IPS DF 19.7 (cell line): ENCODE results near the gene RBP7.
A peak's percentile ranks its signal among the peaks of the same experiment; 100 is the strongest.
"Not testable (repeated sequence)": the region's sequence is repeated elsewhere in the genome, so short reads cannot be mapped to it uniquely, and the experiment has no call there.

Experiments
- DNase-seq: peaks from one replicate; pipeline ENCODE4 v3.0.0-alpha.2; 2013; ENCODE audit warnings: low read depth, low spot score

The RBP7 gene

DNA sequence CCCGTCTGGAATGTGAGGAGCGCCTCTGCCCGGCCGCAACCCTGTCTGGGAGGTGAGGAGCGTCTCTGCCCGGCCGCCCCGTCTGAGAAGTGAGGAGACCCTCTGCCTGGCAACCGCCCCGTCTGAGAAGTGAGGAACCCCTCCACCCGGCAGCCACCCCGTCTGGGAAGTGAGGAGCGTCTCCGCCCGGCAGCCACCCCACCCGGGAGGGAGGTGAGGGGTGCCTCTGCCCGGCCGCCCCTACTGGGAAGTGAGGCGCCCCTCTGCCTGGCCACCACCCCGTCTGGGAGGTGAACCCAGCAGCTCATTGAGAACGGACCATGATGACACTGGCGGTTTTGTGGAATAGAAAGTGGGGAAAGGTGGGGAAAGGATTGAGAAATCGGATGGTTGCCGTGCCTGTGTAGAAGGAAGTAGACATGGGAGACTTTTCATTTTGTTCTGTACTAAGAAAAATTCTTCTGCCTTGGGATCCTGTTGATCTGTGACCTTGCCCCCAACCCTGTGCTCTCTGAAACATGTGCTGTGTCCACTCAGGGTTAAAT, 32.0 kb downstream of the RBP7 start:
- DNase-seq, result not testable (repeated sequence)

DNA sequence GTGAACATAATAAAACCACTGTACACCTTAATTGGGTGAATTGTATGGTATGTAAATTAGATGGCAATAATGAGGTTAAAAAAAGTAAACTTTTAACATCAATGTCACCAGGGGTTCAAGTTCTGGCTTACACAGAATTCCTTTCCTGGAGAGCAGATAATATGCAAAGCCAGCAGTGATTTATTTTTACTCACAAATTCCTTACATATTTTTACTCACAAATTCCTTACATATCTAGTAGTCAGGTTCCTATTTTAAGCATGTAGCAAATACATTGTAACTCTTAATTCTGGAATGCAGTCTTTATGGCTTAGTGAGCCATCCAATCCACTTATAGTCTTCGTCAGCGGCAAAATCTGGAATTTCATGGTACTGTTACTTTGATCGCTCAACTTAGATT, 34.4 kb downstream of the RBP7 start:
- DNase-seq, result no peak

DNA sequence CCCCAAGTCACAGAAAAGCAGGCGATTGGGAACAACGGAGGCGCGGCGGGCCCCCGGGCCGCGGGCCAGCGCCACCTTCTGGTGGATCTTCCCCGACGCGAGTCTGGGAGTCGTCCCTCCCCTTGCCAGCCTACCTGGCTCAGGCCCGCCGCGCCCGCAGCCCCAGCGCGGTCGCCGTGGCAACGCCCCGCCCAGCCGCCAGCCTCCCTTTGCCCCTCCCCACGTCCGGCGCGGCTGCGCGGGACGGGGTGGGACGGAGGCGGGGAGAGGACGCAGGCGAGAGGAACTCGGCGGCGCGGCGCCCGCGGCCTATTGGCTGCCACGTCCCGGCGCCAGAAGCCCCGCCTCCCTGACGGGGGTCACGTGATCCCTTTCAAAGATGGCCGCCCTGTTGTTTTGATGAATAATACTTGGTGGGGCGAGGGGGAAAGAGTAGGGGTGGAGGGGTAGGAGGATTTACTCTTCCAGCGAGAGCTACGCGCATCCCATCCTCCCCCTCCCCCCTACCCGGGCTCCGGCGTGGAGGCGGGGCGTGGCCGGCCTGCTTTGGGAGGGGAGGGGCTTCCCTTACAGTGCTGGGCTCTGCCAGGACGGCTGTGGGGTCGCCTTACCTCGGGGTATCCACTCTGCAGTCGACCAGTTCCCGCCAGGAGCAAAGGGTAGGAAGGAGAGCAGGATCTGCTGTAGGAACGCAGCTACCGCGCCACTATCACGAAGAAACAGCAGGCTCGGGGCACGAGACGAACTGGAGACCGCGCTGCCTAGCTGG, 35.7 kb downstream of the RBP7 start, which contains the start of gene UBE4B:
Gene UBE4B (plus strand): TSS at position 369 of the 769 bp plus-strand sequence. CDS start 713 bp downstream, outside the sequence.
- peak; percentile 88 for DNase-seq

DNA sequence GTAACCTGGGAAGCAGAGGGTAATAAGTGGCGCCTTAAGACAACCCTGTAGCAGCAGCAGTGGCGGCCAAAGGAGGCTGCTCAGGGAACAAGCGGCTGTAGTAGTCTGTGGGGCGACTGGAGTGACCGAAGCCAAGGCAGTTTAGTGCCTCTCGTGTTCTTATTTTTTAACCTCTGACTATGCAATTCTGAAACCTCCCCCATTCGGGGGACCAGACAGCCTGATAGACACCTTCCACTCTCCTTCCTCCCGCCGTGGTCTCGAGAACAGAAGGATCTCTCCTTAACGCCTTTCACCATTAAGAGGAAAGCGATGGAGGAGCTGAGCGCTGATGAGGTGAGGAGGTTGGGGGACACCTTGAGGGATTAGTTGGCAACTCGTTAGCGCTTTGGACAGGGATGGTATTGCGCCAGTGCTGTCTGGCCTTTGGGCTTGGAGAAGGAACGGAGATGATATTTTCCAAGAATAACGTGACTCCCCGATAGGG, 36.4 kb downstream of the RBP7 start:
- DNase-seq, result no peak

DNA sequence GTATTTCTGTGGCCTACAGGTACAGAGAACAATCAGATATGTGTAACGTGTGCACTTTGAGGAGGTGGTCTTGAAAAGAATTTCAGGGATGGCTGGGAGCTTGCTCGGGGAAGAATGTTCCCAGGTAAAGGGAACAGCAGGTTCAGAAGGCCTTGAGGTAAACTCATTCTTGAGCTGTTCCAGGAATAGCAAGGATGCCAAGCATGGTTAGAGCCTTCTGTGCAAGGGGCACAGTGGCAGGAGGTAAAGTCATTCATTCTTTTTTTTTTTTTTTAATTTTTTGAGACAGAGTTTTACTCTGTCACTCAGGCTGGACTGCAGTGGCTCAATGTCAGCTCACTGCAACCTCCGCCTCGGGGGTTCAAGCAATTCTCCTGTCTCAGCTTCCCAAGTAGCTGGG, 45.7 kb downstream of the RBP7 start:
- DNase-seq, result no peak

DNA sequence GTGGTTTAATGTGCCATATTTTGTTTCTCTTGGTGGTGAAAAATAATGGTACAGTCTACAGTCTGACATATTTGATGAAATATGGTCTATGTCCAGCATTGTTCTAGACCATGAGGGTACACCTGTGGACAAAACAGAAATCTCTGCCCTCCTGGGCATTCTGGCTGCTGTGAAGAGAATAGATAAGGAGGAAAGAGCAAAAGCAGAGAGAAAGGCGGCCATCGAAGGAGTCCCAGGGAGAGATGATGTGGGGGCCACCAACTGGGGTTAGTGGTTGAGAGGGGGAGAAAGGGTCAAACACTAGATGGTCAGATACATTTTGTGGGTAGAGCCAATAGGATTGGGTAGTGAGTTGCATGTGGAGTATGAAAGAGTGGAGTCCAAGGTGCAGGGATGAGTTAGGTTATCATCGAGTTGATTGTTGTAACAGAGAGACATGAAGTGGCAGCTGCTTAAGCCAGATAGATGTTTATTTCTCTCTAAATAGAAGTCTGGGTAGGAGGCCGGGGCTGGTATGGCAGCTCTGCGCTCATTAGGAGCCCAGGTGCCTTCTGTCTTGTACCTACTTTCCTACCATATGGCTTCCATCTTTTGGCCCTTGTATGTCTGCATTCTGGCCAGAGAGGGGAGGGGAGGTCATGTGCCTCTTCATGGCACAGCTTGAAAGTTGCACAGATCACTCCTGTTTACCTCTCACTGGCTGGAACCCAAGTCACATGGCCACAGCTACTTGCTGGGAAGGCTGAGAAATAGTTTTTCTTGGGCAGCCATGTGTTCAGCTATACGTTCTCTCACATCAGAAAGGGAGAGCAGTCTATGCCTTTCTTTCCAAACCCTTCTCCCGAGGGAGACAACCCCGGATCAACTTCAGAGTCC, 48.7 kb downstream of the RBP7 start:
- DNase-seq, result no peak

DNA sequence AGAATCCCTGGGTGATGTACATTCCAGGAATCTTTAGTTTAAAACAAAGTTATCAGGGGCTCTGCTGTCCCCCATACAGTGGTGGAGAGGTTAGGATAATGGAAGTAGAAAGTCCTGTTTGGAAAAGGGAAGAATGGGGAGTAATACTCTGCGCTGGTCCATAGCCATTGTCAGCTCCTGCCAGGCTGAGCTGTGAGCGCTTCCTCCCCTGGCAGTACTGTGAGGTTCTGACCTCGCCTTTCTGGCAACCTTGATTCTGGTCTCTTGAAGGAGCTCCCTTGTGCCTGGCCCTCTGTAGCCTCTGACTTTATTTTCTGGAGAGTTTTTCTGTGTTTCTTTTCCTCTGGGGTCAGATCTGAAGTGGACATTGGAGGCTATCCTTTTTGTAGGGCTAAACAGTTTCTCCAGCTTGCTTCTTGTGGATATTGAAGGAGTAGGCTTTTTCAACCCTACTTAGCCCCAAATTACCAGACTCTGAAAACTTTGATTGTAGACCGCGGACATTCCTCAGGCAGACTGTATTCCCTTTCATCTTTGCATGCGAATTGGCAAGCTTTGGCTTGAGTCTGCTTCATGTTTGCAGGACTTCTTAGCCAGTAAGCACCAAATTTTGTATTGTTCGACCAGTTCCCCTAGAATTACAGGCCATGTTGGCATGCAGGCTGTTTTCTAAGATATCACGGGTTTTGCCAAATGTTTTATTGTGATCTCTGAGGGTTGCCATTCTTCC, 49.5 kb downstream of the RBP7 start:
- DNase-seq, result no peak

DNA sequence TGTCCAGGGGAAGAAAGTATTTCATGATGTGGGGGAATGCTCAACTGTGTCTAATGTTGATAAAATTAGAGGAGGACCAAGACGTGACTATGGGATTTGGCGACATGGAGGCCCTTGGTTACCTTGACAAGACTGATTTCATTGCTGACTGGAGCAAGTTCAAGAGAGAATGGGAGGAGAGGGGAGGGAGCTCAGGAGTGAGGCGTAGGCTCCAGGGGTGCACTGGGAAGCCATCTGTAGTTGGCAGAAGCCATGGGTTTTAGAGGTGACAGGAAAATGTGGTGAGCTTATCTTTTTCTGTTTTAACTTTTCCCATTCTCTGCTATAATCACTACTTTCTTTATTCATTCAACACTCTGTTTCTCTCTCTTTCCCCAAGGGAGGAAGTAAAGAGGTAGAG, 51.6 kb downstream of the RBP7 start:
- DNase-seq, result no peak

DNA sequence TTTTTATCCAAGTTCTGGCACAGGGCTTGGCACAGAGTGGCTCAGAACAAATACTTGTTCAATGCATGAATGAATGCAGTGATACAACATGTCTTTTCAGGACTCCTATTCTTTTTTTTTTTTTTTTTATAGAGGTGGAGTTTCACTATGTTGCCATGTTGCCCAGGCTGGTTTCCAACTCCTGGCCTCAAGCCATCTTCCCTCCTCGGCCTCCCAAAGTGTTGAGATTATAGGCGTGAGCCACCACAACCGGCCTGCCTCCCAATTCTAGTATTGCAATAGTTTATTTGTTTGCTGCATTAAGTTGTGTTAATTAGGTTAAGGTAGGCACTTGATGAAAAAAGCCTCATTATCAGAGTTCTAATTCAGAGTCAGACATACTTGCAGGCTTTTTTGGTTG, 53.6 kb downstream of the RBP7 start:
- no peak for DNase-seq

DNA sequence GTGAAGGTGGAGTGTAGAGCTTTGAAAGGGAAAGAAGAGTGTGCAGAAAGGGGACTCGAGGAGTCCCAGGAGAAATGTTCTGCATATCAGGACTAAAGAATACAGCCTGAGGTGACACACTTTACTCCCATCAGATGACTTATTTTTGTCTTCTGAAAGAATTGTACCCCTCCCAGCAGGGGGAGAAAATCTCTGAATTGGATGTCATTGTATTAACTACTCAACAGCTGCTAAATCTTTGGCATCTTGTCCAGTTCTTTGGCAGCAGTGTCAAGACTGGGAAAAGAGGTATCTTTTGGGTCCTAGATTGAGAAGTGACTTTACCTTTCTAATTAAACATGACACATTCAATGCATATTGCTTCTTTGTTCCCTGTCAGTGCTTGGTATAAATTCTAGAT, 54.6 kb downstream of the RBP7 start:
- DNase-seq, result no peak

DNA sequence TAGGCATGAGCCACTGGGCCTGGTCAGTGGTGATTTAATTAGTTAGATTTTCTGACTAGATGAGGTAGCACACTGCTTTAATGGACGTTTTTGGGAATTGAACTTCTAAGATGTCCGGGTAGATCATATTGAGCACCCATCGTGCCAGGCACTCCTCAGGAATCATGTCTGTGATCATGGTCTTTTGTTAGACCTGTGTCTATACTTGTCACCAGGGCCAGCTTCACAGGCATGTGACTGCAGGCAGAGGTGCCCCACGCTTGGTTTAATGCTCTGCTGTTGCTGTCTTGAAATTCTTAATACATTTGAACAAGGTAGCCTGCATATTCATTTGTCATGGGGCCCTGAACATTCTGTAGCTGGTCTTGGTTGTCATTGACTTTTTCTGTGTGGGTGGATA, 55.3 kb downstream of the RBP7 start:
- no peak for DNase-seq

DNA sequence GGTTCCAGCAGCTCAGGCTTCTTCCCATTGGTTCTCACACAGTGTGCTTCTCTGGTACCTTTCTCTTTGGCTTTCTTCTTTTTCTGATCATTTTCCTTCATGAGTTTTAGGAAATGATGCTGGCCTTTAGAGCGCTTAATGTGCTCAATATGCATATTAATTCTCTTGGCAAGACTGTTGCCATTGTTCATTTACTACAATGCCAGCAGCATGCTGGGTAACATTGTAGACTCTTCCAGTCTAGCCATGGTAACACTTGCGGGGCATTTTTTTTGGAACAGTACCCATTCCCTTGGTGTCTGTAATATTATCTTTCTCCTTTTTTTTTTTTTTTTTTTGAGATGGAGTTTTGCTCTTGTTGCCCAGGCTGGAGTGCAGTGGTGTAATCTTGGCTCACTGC, 57.4 kb downstream of the RBP7 start:
- DNase-seq, result no peak

DNA sequence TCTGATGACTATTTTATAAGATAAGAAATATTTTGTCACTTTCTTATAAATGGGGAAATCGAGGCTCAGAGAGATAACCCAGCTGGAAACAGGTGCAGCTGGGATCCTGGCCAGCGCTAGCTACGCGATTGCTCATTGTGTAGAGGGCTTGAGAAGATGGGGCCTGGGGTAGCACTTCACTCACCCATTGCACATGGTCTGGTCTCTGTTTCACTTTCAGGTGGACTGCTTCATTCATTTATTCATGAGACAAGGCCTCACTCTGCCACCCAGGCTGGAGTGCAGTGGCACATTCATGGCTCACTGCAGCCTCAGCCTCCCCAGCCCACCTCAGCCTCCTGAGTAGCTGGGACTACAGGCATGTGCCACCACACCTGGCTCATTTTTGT, 59.6 kb downstream of the RBP7 start:
- no peak for DNase-seq

DNA sequence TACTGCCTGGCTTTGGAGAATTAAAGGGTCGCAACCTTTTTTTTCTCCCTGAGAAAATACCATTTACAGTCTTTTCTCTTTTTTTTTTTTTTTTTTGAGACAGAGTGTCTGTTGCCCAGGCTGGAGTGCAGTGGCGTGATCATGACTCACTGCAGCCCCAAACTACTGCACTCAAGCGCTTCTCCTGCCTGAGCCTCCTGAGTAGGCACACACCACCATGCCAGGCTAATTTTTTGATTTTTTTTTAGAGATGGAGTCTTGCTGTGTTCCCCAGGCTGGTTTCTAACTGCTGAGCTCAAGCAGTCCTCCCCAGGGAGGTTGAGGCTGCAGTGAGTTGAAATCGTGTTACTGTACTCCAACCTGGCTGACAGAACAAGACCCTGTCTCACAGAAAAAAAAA, 60.3 kb downstream of the RBP7 start:
- DNase-seq, result no peak

DNA sequence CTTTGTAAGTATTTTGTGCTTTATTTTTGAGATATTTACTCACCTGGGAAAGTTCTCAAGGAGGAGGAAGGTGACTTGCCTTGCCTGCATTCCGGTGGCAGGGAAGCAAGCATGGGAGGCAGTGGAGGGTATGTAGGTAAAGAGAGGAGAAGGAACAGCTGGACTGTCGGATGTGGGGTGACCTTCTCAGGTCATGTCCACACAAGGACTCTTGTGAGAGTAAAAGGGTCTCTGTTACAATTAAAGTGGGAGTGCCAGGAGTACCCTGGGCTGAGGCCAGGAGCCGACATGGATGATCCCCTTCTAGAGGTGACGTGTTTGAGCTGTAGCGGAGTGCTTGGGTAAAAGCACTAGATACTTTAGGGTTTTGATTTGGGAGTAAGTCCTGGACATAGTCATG, 60.8 kb downstream of the RBP7 start:
- no peak for DNase-seq

DNA sequence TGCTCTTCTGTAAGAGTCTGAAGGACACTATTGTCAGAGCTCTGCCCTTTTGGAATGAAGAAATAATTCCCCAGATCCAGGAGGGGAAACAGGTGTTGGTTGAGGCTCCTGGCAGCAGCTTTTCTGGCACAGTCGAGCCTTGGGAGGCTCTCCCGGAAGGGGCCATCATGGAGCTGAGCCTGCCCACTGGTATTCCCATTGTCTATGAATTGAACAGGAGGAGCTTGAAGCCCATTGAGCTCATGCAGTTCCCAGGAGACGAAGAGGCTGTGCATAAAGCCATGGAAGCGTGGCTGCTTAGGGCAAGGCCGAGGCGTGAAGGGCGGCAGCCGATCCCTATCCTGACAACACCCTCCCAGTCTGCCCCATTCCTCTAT, 62.3 kb downstream of the RBP7 start:
- DNase-seq, result no peak

DNA sequence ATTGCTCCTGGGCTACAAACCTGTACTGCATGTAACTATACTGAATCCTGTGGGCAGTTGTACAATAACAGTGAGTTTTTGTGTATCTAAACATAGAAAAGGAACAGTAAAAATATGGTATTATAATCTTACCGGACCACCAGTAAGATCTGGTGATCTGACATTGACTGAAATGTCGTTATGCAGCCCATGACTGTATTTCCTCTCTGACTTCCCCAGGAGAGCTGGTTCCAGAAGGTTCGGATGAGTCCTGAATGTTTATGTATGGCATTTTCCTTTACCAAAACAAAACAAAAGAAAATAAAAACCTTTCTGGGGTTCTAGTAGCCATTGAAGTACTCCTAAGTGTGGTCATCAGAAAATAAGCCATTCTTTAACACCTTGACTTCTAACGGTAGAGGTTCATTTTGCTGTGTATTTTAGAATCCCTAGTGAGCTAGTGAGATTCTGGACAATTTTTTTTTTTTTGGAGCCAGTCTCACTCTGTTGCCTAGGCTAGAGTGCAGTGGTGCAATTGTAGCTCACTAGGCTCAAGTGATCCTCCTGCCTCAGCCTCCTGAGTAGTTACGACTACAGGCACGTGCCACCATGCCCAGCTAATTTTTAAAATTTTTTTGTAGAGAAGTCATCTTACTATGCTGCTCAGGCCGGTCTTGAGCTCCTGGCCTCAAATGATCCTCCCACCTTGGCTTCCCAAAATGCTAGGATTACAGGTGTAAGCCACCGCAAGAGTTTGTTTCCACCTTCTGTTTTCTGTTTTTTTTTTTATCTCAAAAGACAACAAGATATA, 63.5 kb downstream of the RBP7 start:
- no peak for DNase-seq

DNA sequence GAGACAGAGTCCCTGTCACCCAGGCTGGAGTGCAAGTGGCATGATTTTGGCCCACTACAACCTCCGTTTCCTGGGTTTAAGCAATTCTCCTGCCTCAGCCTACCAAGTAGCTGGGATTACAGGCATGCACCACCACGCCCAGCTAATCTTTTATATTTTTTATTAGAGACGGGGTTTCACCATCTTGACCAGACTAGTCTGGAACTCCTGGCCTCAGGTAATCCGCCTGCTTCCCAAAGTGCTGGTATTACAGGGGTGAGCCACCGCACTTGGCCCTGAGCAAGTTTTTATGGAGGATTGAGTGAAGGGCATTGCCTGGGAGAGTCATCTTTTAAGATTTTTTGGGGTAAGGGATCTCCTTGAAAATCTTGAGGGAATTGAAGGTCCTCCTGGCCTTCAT, 64.2 kb downstream of the RBP7 start:
- DNase-seq, result no peak

DNA sequence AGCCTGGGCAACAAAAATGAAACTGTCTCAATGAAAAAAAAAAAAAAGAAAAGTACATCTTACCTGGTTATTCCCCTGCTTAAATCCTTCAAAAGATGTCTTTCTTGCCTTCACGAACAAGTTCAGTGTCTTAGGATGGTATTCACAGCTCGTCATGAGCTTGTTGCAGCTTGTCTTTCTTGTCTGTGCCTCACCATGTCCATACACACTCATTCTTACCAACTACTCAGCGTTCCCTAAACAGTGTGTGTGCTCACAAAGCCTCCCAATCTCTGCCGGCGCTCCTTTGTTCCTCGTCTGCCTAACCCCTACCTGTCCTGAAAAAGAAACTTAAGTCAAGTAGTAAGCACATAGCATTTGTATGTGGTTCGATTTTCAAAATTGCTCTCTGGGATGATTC, 66.8 kb downstream of the RBP7 start:
- no peak for DNase-seq

DNA sequence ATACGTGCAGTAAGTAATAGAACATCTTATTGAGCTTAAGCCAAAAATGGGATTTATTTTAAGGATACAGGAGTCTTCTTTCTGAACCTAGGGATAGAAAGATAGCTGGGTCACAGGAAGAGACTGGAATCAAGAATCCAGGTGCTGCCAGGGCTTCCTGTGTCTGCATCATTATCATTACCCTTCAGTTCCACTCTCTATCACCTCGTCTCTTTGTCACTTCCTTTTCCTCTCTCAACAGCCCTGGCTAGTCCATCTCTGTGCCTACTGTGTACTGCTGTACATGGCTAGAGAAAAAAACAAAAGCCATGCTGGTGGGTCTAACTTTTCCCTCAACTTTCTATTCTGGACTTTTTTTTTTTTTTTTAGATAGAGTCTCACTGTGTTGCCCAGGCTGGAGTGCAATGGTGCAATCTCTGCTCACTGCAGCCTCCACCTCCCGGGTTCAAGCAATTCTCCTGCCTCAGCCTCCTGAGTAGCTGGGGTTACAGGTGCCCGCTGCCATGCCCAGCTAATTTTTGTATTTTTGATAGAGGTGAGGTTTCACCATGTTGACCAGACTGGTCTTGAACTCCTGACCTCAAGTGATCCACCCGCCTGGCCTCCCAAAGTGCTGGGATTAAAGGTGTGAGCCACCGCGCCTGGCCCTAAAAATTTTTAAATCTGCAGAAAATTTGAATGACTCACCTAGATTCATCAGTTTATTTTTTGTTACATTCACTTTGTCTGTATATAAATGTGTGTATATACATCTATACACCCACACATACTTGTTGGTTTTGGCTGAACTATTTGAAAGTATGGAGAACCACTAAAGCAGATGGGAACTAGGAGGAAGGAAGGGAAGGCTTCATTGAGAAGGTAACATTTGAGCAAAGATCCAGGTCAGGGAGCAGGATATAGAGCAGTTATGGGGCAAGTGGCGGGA, 67.7 kb downstream of the RBP7 start:
- no peak for DNase-seq
